ENCODE measurements around the gene PEX11G.

PEX11G gene

GRCh38 chr19:7447648-7448047 lies 41.2 kb downstream of the PEX11G start:
- Histone ChIP-seq H3K79me2 (ENCODE audit: control insufficient read depth, low read length) (peaks cover 34% of the 10 kb centered on the region), H3K9me2 (replicated peaks; ENCODE audit: control insufficient read depth, low read length) (no peaks in the 10 kb centered on the region), H3F3A (ENCODE audit: control insufficient read depth, insufficient read depth) (no peaks in the 10 kb centered on the region; the same call in 1 of the 2 replicates), H4K20me1 (ENCODE audit: control insufficient read depth, insufficient read depth, low read depth, low read length) (no peaks in the 10 kb centered on the region), H3K9me3 (ENCODE audit: control insufficient read depth, insufficient read depth, low read length) (peaks cover 10% of the 10 kb centered on the region; the same call in 1 of the 2 replicates), H3K36me3 (ENCODE audit: control insufficient read depth, low read length) (peaks cover 94% of the 10 kb centered on the region), H3K27ac (ENCODE audit: low read depth, low read length) (no peak overlapping the region), H3K4me2 (ENCODE audit: low read length) (no peak overlapping the region), H3K27me3 (ENCODE audit: control insufficient read depth, low read length) (no peaks in the 10 kb centered on the region), H3K4me1 (ENCODE audit: control insufficient read depth, low read length) (no peaks in the 10 kb centered on the region), H3K4me3 (ENCODE audit: low read length) (no peak overlapping the region)
- no peak for TF ChIP-seq CTCF (IDR thresholded peaks at IDR 0.05; ENCODE audit: low read depth, low read length, poor library complexity, severe bottlenecking)
- no peak for TF ChIP-seq EZH2phosphoT487 (IDR thresholded peaks at IDR 0.05; ENCODE audit: borderline replicate concordance, low read length)

- Histone ChIP-seq H3K27me3 (ENCODE audit: control insufficient read depth, low read length) (no peaks in the 10 kb centered on the region), H3K79me2 (ENCODE audit: control insufficient read depth, low read length) (peaks cover 15% of the 10 kb centered on the region), H4K20me1 (ENCODE audit: control insufficient read depth, insufficient read depth, low read depth, low read length) (no peaks in the 10 kb centered on the region), H3K36me3 (ENCODE audit: control insufficient read depth, low read length) (peaks cover 96% of the 10 kb centered on the region), H3F3A (ENCODE audit: control insufficient read depth, insufficient read depth) (no peaks in the 10 kb centered on the region; the same call in 1 of the 2 replicates), H3K9me2 (replicated peaks; ENCODE audit: control insufficient read depth, low read length) (no peaks in the 10 kb centered on the region), H3K4me2 (ENCODE audit: low read length) (no peak overlapping the region), H3K9me3 (ENCODE audit: control insufficient read depth, insufficient read depth, low read length) (peaks cover 1% of the 10 kb centered on the region; the same call in 1 of the 2 replicates), H3K27ac (ENCODE audit: low read depth, low read length) (no peak overlapping the region), H3K4me1 (ENCODE audit: control insufficient read depth, low read length) (no peaks in the 10 kb centered on the region), H3K4me3 (ENCODE audit: low read length) (no peak overlapping the region)
- TF ChIP-seq CTCF (IDR thresholded peaks at IDR 0.05; ENCODE audit: low read depth, low read length, poor library complexity, severe bottlenecking) (no peak), EZH2phosphoT487 (IDR thresholded peaks at IDR 0.05; ENCODE audit: borderline replicate concordance, low read length) (no peak)
These were observed 43.7 kb downstream of the PEX11G start for GRCh38 chr19:7445104-7445503.

- Histone ChIP-seq H4K20me1 (ENCODE audit: control insufficient read depth, insufficient read depth, low read depth, low read length) (no peaks in the 10 kb centered on the region), H3F3A (ENCODE audit: control insufficient read depth, insufficient read depth) (no peaks in the 10 kb centered on the region; the same call in 1 of the 2 replicates), H3K9me3 (ENCODE audit: control insufficient read depth, insufficient read depth, low read length) (no peaks in the 10 kb centered on the region), H3K4me3 (ENCODE audit: low read length) (no peak overlapping the region), H3K79me2 (ENCODE audit: control insufficient read depth, low read length) (peaks cover 7% of the 10 kb centered on the region), H3K9me2 (replicated peaks; ENCODE audit: control insufficient read depth, low read length) (no peaks in the 10 kb centered on the region), H3K27ac (ENCODE audit: low read depth, low read length) (no peak overlapping the region), H3K4me2 (ENCODE audit: low read length) (no peak overlapping the region), H3K27me3 (ENCODE audit: control insufficient read depth, low read length) (no peaks in the 10 kb centered on the region), H3K4me1 (ENCODE audit: control insufficient read depth, low read length) (no peaks in the 10 kb centered on the region), H3K36me3 (ENCODE audit: control insufficient read depth, low read length) (peaks cover 94% of the 10 kb centered on the region)
- TF ChIP-seq CTCF (IDR thresholded peaks at IDR 0.05; ENCODE audit: low read depth, low read length, poor library complexity, severe bottlenecking) (no peak), EZH2phosphoT487 (IDR thresholded peaks at IDR 0.05; ENCODE audit: borderline replicate concordance, low read length) (no peak)
These were observed 44.8 kb downstream of the PEX11G start for GRCh38 chr19:7444042-7444441.
